ENCODE measurements around the gene CMBL.

GRCh38 chr5:10319202-10319851, 11.6 kb upstream of the CMBL start:
- TF ChIP-seq CTCF (IDR thresholded peaks at IDR 0.05) (no peak), POLR2AphosphoS5 (IDR thresholded peaks at IDR 0.05; ENCODE audit: low read depth, low read length) (no peak), SIN3A (IDR thresholded peaks at IDR 0.05; ENCODE audit: borderline replicate concordance, insufficient read depth, low read depth, low read length) (no peak)
